ENCODE data around the gene RAB19.

The RAB19 gene

GRCh38 chr7:140463111-140463510 lies 59.3 kb downstream of the RAB19 start:
- CTCF ChIA-PET: interaction anchor here (1.0 to 2.7 kb wide), 2 partner anchors 13 to 17 kb away, joined by 3 to 13 read pairs; no protein-coding TSS in a partner anchor
- POLR2A ChIA-PET: no interaction called here
- no peak for TF ChIP-seq PKNOX1 (IDR thresholded peaks at IDR 0.05)
- TF ChIP-seq NFRKB (IDR thresholded peaks at IDR 0.05): no peak
- no peak for TF ChIP-seq ELF4 (IDR thresholded peaks at IDR 0.05)
- TF ChIP-seq FOXK2 (IDR thresholded peaks at IDR 0.05): no peak
- TF ChIP-seq ZNF384 (IDR thresholded peaks at IDR 0.05): no peak
- no peak for TF ChIP-seq HDGF (IDR thresholded peaks at IDR 0.05; ENCODE audit: borderline replicate concordance)
- no peak for TF ChIP-seq CTBP1 (IDR thresholded peaks at IDR 0.05; ENCODE audit: borderline replicate concordance)
- no peak for TF ChIP-seq SP1 (IDR thresholded peaks at IDR 0.05)
- TF ChIP-seq SUZ12 (IDR thresholded peaks at IDR 0.05): no peak

GRCh38 chr7:140475747-140476333 lies 72.0 kb downstream of the RAB19 start:
- POLR2A ChIA-PET: no interaction called here
- peak; percentile 67 for DNase-seq (ENCODE audit: extremely low spot score)
- TF ChIP-seq FOXA1 (IDR thresholded peaks at IDR 0.05) (no peak), ZNF384 (IDR thresholded peaks at IDR 0.05) (peak; percentile 74)
- CTCF ChIA-PET: interaction anchor here (0.9 to 3.3 kb wide), 5 partner anchors 12 to 38 kb away, joined by 3 to 13 read pairs (median 5); no protein-coding TSS in a partner anchor

More at GRCh38 chr7:140463111-140463510, 59.3 kb downstream of the RAB19 start:
- DNase-seq (ENCODE audit: extremely low spot score): no peak

GRCh38 chr7:140476698-140477261 lies 72.9 kb downstream of the RAB19 start:
- CTCF ChIA-PET: interaction anchor here (0.5 to 3.3 kb wide), 11 partner anchors 13 to 538 kb away, joined by 3 to 13 read pairs (median 4); partner anchors contain the start of gene MRPS33

More at GRCh38 chr7:140476698-140477261, 72.9 kb downstream of the RAB19 start:
- TF ChIP-seq CTBP1 (IDR thresholded peaks at IDR 0.05; ENCODE audit: borderline replicate concordance) (no peak), HDGF (IDR thresholded peaks at IDR 0.05; ENCODE audit: borderline replicate concordance) (no peak), ELF4 (IDR thresholded peaks at IDR 0.05) (no peak), ZNF384 (IDR thresholded peaks at IDR 0.05) (no peak), SUZ12 (IDR thresholded peaks at IDR 0.05) (no peak), SP1 (IDR thresholded peaks at IDR 0.05) (no peak), L3MBTL2 (conservative IDR thresholded peaks at IDR 0.05) (no peak), FOXK2 (IDR thresholded peaks at IDR 0.05) (no peak), FOXA1 (IDR thresholded peaks at IDR 0.05) (no peak), LEF1 (IDR thresholded peaks at IDR 0.05; ENCODE audit: borderline replicate concordance) (no peak), FOXM1 (IDR thresholded peaks at IDR 0.05; ENCODE audit: borderline replicate concordance) (no peak), BHLHE40 (IDR thresholded peaks at IDR 0.05; ENCODE audit: borderline replicate concordance) (no peak), ARNT (IDR thresholded peaks at IDR 0.05) (no peak), PKNOX1 (IDR thresholded peaks at IDR 0.05) (no peak), NFRKB (IDR thresholded peaks at IDR 0.05) (no peak), TARDBP (IDR thresholded peaks at IDR 0.05) (no peak)
- DNase-seq (ENCODE audit: extremely low spot score): no peak
- POLR2A ChIA-PET: interaction anchor here (0.7 to 1.8 kb wide), 2 partner anchors 38 to 41 kb away, joined by 3 to 5 read pairs; no protein-coding TSS in a partner anchor

All from HEK293T (cell line).